GM19463 (cell line): Measurements from ENCODE around the gene TMTC4.
"Not testable (repeated sequence)": the region's sequence is repeated elsewhere in the genome, so short reads cannot be mapped to it uniquely, and the experiment has no call there.

Experiments
- ATAC-seq: cut with Tn5 transposase; IDR thresholded peaks from one replicate; pipeline ENCODE4 v1.9.1; 2021; ENCODE audit warnings: mild to moderate bottlenecking, moderate library complexity; ENCODE audit not compliant: unreplicated experiment

The TMTC4 gene

GRCh38 chr13:100589178-100589725 is 85.3 kb downstream of the TMTC4 start:
- ATAC-seq: no peak

GRCh38 chr13:100588331-100589177 is 86.0 kb downstream of the TMTC4 start, which contains the start of gene GGACT:
GGACT (minus strand) TSS chr13:100588789; CDS start chr13:100532591, 56,198 bp downstream.
- peak; percentile 98 for ATAC-seq

- no peak for ATAC-seq
These were observed 89.7 kb downstream of the TMTC4 start for GRCh38 chr13:100584896-100585295.

- no peak for ATAC-seq
These were observed 93.1 kb downstream of the TMTC4 start for GRCh38 chr13:100581504-100581903.

- ATAC-seq: no peak
These were observed 93.6 kb downstream of the TMTC4 start for GRCh38 chr13:100581030-100581429.

GRCh38 chr13:100580045-100580444 is 94.5 kb downstream of the TMTC4 start:
- no peak for ATAC-seq

- not testable (repeated sequence) for ATAC-seq
These were observed 97.4 kb downstream of the TMTC4 start for GRCh38 chr13:100577239-100577638.

- peak; percentile 95 for ATAC-seq
These were observed 101.5 kb downstream of the TMTC4 start for GRCh38 chr13:100573121-100573520.

- ATAC-seq: no peak
These were observed 108.1 kb downstream of the TMTC4 start for GRCh38 chr13:100566543-100566942.

GRCh38 chr13:100565286-100565685 is 109.3 kb downstream of the TMTC4 start:
- no peak for ATAC-seq

- no peak for ATAC-seq
These were observed 110.0 kb downstream of the TMTC4 start for GRCh38 chr13:100564444-100565223.

- ATAC-seq: no peak
These were observed 110.8 kb downstream of the TMTC4 start for GRCh38 chr13:100563779-100564178.

GRCh38 chr13:100561599-100562204 is 112.9 kb downstream of the TMTC4 start:
- no peak for ATAC-seq

- no peak for ATAC-seq
These were observed 113.5 kb downstream of the TMTC4 start for GRCh38 chr13:100561158-100561499.

- ATAC-seq: no peak
These were observed 114.0 kb downstream of the TMTC4 start for GRCh38 chr13:100560498-100561157.

- no peak for ATAC-seq
These were observed 114.7 kb downstream of the TMTC4 start for GRCh38 chr13:100559886-100560285.
